ENCODE results near the gene ZSWIM9.

Gene ZSWIM9

DNA sequence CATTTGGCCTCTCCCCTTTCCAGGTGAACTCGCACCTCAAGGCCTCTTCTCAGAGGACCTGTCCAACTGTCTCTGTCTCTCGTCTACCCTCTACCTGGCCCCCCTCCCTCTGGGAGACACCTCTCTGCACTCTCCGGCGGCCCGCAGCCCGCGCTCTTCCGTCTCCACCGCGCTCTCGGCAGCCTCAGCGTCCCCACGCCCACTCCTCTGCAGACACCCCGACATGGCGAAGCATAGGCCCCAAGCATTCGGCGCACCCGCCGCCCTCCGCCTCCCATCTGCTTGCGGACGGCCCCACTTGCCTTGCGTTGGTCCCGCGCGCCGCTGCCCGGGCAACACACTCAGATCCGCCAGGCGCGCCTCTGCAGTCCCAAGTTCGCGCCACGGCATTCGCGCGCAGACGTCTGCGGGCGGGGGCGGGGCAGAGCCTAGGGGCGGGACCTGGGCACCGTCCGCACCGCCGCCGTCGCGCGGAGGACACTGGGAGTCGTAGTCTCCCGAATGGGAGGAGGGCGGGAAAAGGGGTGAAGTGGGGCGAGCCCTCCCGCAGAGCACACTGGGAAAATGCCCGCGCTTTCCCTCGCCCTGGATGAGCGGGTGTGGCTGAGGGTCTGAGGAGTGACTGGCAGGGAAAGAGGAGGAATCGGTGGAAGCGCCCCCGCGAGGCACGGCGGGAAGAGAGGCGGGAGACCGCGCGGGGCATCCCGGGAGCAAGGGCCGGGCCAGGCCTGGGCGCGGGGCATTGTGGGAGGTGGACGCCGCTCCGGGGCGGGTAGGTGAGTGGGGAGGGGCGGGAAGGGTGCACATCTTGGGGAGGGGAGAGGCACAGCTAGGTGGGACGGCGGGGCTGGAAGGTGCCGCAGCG, at the start of gene ZSWIM9, which contains the start of gene LIG1:
TSS of gene ZSWIM9 (plus strand) at position 742 of the 865 bp plus-strand sequence. CDS start 1,123 bp downstream, outside the sequence.
TSS of gene LIG1 (minus strand) at position 406 of the 865 bp plus-strand sequence. CDS start 4,778 bp downstream, outside the sequence.
- no peak for FAIRE-seq

DNA sequence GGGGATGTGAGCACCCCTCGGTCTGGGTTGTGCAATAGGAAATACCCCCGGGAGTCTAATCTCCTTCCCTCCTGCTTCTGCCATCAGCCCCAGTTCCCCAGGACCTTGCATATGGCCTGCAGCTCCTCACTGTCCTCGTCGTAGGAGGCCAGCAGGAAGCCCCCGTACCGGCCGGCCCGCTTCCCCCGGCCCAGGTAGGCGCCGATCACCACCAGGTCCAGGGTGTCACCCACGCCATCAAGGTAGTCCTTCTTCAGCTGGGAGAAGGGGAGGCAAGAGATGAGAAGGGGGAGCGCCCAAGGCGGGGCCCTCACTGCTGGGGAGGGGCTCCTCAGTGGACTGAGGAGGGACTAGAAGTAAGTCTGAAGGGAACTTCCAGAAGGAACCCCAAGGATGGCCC, 49.4 kb upstream of the ZSWIM9 start:
- no peak for FAIRE-seq

DNA sequence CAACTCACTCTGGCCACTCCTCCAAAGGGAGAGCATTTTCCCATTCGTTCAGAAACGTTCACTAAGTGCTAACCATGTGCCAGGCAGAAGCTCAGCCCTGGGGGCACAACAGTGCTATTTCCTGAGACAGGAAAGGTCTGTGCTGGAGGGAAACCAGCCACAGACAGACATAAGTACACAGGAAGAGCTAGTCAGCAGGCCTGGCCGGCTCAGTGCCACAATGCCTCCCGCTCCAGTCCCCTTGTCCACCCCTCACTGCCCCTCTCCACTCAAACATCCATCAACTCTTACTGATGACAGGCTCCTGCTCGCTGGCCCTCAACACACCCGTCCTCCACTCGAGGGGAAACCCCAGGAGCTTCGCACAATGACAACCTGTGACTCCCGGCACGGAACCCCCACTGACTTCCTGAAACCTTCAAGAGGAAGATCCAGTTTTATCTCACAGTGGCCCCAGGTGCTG, 48.5 kb upstream of the ZSWIM9 start:
- no peak for FAIRE-seq

DNA sequence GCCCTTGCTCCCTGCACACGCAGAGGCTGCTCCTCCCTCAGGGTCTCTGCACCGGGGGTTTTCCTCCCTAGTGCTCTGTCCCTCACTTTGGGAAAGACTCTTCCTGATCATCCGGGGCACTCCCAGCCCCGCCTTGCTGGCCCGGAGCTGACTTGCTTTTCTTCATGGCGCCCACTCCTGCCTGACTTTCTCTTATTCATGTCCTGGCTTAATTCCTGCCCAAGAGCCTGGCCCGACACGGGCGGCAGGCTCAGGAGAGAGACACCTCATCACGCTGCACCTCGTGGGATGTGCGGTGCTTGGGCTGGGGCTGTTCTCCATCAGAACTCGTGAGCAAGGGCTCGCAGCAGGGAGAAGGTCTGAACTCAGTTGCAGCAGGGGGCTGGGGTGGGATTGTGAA, 48.1 kb upstream of the ZSWIM9 start:
- no peak for FAIRE-seq

DNA sequence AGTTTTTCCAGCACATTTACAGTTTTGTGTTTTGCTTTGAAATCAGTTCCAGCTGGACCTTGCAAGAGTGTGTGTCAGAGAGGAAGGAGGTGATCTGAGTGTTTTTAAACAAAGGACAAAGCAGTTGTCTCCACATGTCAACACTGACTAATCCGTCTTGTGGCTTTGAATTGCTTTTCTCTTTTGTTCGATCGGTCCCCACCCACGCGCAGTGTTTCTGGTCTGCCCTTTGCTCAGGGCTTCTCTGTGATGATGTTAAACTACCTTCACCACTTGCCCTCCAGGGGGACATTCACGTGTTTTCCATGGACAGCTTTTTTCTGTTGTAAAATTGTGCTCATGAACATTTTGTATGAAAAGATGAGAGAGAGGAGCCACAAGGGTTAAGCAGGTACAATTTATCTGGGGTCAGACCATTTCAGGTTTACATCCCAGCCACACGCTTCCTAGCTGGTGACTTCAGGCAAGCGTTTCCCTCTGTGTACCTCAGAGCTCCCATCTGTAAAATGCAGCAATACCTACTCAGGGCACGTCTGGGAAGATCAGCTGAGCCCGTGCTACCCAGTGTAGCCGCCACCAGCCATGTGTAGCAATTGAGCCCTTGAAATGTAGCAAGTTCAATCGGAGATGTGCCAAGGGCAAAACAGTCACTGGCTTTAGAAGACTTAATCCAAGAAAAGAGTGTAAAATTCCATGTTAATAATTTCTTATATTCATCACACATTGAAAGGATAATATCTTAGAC, 46.4 kb upstream of the ZSWIM9 start:
- no peak for FAIRE-seq

DNA sequence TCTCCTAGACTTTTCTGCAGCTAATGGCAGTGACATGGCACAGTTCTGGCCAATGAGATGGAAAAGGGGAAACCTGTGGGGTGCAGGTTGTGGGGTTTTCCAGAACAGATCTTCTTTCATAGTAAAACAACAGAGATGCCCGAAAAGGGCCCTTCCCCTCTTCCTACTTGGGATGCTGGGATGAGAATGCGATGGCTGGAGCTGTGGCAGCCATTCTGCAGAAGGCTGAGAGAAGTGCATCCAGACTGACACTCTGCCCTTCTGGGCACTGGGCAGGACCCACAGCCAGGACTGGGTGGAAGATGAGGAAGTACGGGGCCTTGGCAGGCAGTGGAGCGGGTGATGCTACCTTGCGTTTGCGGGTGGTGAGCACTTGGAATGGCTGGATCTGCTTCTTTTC, 42.9 kb upstream of the ZSWIM9 start:
- FAIRE-seq: no peak

DNA sequence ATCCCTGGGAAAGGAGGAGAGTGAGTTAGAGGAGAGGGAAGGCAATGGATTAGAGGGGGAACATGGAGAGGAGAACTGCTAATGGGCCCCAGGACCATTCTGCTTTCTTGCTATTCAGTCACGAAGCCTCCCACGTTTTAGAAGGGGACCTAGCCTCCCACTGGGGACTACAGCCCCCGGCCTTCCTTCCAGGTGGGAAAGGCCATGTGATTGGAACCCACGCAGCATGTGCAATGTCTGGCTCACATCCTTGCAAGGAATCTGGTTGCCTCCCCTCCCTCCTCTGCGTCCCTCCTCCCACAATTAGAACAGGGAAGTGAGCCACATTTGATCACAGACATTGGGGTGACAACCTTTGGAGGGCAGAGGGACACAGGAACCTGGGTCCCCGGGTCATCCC, 37.4 kb upstream of the ZSWIM9 start:
- FAIRE-seq: no peak

DNA sequence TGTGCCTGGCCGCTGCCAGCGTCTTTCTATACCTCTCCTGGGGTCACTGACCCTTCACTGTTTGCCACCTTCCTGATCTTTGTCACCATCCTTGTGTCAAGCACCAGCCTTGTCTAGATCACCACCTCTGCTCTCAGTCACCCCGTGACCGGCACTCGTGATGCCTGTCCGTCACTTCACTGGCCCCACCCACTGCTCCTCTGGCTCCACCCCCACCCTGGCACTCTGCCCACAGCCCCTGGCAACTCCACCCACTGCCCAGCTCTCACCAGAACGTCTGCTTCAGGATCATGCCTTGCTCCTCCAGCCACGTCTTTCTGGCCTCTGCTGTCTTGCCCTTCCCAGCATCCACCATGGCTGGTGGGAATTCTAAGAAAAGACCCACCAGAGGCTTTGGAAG, 35.1 kb upstream of the ZSWIM9 start:
- no peak for FAIRE-seq

DNA sequence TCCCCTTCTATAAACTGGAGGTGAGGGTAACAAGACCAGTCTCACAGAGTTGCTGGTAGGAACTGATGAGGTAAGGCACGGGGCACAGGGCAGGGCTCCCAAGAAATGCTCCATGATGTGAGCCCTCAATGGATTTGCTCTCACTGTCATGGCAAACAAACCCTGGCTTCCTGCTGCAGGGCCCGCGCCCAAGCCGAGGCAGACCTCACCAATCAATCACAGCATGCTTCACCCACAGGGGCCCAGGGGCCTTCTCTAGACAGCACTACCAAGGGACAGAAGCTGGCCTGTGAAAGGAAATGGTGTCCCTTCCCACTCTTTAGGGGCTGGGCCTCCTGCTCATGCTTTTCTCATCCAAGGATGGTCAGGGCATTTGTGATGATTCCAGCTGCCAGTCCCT, 33.9 kb upstream of the ZSWIM9 start:
- FAIRE-seq: no peak

DNA sequence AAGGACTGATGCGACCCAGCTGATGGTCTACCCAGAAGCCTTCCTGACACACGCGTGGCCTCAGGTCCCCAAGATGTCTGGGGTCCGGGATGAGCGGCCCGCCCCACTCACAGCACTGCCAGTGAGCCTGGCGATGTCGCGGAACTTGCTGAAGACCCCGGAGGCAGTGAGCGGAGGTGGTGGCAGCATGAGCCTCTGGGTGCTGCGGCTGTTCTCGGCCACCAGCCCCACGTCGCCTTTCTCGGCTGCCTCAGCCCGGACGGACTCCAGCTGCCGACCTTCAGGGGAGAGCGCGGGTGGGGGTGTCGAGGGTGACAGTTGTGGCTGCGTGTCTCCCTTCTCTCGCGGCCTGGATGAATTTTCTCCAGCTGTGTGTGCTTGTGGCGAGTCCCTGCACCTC, 33.1 kb upstream of the ZSWIM9 start:
- FAIRE-seq: no peak

DNA sequence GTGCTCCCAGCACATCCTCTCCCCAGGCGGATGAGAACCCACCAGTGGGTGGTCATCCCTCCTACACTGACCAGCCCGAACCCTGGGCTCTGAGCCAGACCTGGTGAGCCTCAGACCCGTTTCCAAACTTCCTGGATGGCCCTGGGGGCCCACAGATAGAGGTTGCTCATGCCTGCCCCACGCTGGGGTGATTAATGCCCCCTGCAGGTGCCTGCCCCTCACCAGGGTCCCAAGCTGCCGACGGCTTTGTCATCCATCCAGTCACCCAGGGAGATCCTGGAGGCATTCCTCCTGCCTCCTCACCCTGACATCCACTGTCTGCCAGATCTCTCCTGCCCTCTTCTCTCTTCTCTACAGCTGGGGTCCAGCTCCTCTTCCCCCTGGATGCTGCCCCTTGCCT, 31.4 kb upstream of the ZSWIM9 start:
- FAIRE-seq: no peak

DNA sequence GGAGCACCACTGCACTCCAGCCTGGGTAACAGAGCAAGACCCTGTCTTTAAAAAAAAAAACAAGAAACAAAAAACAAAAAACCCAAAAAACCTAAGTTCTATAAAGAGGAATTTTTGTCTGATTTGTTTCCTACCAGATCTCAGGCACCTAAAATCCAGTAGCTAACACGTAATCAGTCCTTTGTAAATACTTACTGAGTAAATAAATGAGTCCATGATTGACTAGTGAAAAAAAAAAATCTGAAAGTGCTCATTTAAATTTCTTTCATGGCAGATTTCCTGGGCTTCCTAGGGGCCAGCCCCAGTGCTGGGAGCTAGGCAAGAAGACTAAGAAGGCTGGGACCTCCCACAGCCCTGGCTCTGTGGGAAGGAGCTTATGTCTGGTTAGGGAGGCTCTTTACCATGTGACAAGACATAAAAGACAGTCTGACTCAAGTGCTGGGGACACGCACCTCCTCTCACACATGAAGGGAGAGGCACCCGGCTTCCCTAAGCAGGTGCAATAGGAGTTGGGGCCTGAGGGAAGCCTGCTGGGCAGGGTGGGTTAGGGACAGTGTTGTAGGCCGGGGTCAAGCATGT, 22.8 kb upstream of the ZSWIM9 start:
- FAIRE-seq: no peak

DNA sequence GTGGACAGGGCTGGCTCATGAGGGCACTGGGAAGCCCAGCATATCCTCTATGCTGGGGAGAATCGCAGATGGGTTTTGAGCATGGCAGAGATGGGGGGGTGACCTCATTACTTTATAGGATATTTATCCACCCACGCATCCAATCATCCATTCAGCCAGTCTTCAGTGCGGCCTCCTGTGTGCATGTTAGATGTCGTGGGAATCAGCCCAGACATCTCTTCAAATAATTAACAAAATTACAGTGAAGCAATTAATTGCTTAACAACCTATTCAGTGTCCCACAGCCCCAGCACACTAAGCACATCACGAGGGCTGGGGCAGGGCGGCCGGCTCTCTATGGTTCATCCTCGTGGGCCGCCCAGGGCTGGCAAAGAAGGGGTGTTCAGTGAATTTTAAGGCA, 21.9 kb upstream of the ZSWIM9 start:
- no peak for FAIRE-seq

DNA sequence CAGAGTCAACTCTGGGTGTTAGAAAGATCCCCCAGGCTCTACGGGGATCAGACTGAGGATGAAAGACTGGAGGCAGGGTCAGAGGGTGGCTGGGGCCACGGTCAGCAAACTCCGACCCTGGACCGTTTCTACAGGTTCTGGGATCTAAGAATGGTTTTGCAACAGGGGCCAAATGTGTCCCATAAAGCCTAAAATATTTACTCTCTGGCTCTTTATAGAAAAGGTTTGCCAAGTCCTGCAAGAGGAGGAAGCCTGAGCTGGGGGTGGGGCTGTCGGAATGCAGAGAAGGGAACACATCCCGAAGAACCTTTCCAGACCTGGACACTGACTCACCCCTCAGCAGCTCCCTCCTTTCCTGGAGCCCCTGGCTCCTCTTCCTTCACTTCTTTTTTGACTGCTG, 21.1 kb upstream of the ZSWIM9 start:
- no peak for FAIRE-seq

DNA sequence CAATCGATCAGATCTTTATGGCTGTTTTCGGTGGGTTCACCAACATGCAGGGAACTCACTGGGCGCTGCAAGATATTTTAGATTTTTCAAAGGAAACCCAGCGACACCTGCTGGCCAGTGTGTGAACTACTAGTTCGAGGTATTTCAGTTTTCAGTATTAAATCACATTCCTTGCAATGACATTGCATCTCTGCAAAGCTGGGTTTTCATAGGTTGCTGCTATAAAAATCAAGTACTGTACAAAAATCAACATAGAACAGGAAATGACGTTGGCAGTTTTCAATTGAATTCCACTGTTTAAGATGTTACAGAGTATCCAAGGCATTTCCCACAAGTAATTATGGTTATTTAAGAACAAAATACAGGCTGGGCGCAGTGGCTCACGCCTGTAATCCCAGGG, 17.9 kb upstream of the ZSWIM9 start:
- FAIRE-seq: no peak

DNA sequence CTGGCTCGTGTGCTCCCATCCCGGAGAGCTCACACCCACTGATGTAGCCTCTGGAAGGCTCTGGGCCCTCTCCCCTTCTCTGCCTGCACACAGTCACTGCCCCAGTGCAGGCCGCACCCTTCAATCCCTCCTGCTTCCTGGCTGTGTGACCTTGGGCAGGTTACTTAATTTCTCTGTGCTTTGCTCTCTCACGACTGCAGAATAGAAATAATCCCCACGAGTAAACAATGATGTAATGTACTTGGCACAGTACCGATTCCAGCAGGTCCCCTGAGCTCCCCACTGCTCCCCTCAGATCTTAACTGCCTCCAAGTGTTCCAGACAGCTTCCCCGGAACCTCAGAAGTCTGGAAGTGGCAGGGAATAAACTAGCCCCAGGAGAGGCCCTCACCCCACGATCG, 16.5 kb upstream of the ZSWIM9 start:
- no peak for FAIRE-seq

DNA sequence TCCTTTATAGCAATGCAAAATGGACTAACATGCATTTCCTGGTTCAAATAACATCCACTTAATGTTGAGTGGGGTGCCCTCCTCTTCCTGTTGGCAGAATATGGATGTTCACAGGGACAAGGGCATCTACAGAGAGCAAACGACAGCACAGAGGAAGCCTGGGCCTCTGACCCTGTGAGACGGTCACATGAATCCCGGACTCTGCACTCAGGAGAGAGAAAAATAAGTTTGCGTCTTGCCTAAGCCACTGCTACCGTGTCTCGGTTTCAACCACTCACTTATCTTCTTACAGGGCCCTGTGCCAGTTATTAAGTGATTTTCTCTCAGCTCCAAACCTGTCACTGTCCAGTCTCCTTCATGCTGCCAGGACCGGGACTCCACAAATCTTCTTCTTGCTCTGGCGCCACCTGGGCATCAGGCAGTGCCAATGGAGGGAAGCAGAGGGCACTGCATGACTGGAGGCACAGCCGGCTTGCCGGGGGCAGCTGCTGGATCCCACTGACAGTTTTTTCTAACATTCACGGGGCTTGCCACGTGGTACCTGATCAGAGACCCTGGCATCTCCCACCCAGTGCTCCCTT, 12.2 kb upstream of the ZSWIM9 start:
- no peak for FAIRE-seq

DNA sequence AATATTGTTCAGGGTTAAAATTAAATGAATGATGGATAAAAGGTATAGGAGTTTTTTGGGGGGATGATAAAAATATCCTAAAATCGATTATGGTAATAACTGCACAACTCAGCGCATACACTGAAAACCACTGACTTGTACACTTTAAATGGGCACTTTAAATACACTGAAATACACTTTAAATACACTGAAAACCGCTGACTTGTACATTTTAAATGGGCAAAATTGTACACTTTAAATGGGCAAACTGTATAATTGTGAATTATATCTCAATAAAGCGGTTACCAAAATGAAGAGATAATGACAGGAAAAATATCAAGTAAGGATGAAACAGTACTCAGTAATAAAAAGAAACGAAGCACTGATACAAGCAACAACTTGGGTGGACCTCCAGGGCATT, 1.8 kb upstream of the ZSWIM9 start:
- no peak for FAIRE-seq

DNA sequence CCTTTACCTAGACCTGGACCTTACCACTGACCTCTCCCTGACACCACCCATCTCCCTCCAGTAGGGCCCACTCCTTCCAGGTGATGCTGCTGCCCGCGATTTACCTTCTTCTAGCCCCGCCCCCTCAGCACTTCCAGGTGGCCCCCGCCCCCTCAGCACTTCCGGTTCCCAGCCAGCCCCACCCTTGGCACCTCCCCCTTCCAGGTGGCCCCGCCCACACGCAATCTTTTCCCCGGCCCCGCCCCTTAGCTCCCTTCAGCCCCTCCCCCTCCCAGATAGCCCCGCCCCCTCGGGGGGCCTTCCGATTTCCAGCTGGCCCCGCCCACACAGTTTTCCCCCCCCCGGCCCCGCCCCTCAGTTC, 922 bp upstream of the ZSWIM9 start:
- no peak for FAIRE-seq

DNA sequence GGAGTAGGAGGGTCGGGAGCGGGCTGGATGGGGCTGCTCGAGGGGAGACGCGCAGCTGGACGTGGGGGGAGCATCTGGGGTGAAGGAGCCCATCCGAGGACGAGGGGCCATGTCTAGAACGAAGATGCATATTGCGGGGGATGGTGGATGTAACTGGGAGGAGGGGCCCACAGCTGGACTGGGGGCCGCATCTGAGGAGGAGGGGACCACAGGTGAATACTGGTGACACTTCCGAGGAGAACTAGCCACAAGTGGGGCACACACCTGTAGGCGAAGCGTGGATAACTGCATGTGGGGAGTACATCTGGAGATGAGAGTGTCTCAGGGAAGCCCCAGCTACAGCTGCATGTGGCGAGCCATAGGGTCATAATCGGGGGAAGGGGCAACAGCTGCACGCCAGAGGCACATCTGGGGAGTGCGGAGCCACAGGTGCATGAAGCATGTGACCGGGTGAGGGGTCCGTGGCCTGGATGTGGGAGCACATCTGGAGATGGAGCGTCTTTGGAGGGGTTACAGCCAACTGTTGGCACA, 402 bp downstream of the ZSWIM9 start:
- no peak for FAIRE-seq

DNA sequence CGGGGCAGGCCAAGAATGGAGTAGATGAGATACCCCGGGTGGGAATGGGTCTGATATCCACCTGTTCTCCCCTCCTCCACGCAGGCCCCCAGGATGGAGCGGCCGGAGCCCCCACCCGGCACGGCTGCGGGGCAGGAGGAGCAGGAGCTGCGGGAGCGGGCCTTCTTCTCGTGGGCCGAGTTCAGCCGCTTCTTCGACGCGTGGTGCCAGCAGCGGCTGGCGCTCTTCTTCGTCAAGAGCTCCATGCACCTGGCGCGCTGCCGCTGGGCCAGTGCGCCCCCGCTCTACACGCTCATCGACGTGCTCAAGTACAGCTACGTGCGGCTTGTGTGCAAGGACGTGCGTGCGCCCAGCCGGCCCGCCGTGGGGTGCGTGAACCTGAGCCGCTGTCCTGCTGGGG, 1.2 kb downstream of the ZSWIM9 start:
- no peak for FAIRE-seq

DNA sequence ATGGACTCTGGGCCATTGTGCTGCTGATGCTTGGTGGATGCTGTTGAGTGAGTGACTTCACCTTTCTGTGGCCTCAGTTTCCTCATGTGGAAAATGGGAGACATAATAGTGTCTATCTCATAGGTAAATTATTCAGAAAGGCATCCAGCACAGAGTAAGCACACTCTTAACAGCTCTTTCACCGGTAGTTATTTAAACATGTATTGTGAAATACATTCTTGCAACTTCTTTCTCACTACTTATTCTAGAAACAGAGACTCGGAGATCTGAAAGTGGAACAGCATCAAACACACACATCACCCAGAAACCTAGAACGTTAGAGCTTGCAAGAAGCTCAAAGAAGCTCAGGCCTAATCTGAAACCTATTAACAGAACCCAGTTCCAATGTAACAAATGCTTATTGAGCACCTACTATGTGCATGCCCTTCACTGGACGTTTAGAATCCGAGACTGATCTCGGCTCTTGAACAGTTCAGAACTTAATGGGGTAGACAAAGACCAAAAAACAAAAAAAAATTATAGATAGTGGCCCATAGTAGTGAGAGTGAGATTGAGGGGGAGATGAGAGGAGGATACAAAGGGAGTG, 4.1 kb downstream of the ZSWIM9 start:
- no peak for FAIRE-seq

DNA sequence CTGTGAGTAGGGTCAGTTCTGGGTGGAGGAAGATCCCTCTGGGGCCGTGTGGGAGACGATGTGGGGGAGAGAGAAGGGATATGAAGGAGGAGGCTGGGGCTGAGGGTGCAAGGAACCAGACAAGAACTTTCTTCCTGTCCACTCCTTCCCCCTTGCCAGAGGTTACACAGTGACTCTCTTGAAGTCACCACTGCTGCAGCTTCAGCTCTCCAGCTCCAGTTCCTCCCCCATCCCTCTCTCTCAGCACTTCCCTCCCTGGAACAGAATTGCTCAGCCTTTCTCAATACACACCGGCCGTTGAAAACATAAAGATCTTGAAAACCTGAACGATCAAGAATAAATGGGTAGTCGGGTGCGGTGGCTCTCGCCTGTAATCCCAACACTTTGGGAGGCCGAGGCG, 5.1 kb downstream of the ZSWIM9 start:
- no peak for FAIRE-seq
